HT-29 (cell line): Measurements from ENCODE around the gene EARS2. TPM values are rescaled to one million over a fixed set of nuclear protein-coding genes. Genes with fewer than 3 reads are reported as not detected.
"Not testable (repeated sequence)": the region's sequence is repeated elsewhere in the genome, so short reads cannot be mapped to it uniquely, and the experiment has no call there.

ENCODE experiments used
- DNase-seq: peaks from one replicate; pipeline ENCODE4 v3.0.0-alpha.2; 2015; ENCODE audit warnings: low spot score
- total RNA-seq: library from RNA; depleted of rRNA; stranded (reverse); fragments of >200 nt; shearing (Covaris generic); gene quantifications from 2 replicates; pipeline ENCODE4 v1.2.3, GENCODE V29; 2014

The EARS2 gene
- total RNA-seq, 1 experiment from 2014 or later: 83.3 TPM

DNA sequence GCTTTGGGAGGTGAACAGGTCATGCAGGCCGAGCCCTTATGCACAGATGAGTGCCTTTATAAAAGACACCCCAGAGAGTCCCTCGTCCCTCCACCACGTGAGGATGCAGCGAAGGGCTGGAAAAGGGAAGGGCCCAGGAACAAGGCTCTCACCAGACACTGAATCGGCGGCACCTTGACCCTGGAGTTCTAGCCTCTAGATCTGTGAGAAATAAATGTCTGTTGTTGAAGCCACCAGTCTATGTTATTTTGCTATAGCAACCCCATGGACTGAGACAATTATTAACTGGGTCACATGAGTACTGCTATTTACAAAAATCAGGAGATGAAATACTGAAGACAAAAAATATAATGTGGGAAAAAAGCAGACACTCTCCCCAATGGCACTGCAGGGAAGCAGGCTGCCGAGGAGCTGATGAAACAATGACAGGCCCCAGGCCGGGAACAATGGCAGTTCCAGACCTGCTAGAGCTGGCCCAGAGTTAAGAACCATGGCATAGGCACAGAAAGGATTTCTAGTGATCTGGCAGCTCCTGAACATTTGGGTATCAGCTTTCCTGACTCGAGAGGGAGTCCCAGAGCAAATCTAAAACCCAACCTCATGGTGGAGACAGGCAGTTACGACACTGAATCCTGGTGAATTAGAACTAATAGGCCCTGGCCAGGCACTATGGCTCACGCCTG lies 29.0 kb downstream of the EARS2 start:
- no peak for DNase-seq

GRCh38 chr16:23524886-23525285 lies 32.3 kb downstream of the EARS2 start:
- DNase-seq: no peak

DNA sequence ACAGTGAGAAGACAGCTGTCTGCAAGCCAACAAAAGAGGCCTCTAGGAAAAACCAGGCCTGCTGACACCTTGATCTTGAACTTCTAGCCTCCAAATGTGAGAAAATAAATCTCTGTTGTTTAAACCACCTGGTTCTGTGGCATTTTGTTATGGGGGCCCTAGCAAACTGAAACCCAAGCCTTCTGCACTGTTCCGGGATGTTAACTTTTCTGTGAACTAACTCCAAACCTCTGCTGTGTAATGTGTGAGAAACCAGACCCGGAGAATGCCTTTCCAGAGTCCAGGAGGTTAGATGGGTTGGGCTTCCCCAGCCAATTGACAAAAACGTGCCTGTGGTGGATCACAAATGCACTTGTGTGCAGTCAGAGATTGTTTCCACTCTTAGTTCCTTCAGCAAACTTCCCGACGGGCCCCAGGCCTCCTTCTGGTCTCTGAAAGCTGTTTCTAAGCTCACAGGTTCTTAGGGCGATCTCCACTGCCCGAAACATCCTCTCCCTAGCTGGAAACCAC lies 33.2 kb downstream of the EARS2 start:
- no peak for DNase-seq

- DNase-seq: no peak
Measured at GRCh38 chr16:23523321-23523720, 33.8 kb downstream of the EARS2 start.

- no peak for DNase-seq
Measured at GRCh38 chr16:23521965-23522364, 35.2 kb downstream of the EARS2 start.

- no peak for DNase-seq
Measured at GRCh38 chr16:23521037-23521743, 36.0 kb downstream of the EARS2 start.

DNA sequence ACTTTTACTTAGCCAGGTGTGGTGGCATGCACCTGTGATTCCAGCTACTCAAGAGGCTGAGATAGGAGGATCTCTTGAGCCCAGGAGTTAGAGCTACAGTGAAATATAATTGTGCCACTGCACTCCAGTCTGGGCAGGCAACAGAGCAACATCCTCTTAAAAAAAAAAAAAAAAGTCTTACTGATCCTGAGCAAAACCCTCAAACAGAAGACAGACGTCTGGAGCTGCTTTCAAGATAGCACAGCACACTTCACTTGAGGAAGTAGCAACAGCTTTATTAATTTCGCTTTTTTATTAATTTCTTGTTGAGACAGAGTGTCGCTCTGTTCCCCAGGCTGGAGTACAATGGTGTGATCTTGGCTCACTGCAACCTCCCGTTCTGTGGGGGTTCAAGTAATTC lies 36.6 kb downstream of the EARS2 start:
- no peak for DNase-seq

DNA sequence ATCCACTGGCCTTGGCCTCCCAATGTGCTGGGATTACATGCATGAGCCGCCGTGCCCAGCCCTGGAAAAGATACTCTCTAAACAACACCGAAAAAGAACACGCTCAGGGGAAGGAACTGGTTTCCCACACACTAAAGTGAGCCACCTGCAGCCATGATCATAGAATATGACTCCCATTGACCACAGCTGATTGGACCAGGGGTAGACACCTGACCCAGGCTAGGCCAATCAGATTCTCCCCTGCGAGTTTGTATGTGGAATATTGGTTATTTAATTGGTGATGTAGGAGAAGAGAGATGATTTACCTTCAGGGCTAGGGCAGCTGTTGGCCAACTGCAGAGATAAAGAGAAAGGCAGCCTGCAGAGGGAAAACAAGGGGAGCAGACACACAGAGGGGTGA lies 37.9 kb downstream of the EARS2 start:
- DNase-seq: no peak

DNA sequence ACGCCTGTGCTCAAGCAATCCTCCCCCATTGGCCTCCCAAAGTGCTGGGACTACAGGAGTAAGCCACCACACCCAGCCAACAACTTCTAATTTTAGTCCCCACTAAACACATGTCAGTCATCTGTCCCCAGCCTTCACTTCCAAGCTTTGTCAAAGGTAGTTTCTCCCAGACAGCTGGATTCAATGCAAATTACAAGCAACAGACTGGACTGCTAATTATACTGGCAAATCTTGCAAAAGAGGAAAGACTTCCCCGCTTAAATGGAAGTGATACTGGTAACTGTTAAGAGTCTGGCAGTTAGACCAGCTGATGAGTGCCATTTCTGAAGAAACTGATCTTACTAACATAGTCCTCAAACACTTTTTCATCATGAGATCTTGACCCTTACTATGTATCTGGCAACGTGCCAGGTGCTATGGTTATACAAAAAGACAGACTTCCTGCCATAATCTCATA lies 38.7 kb downstream of the EARS2 start:
- no peak for DNase-seq

DNA sequence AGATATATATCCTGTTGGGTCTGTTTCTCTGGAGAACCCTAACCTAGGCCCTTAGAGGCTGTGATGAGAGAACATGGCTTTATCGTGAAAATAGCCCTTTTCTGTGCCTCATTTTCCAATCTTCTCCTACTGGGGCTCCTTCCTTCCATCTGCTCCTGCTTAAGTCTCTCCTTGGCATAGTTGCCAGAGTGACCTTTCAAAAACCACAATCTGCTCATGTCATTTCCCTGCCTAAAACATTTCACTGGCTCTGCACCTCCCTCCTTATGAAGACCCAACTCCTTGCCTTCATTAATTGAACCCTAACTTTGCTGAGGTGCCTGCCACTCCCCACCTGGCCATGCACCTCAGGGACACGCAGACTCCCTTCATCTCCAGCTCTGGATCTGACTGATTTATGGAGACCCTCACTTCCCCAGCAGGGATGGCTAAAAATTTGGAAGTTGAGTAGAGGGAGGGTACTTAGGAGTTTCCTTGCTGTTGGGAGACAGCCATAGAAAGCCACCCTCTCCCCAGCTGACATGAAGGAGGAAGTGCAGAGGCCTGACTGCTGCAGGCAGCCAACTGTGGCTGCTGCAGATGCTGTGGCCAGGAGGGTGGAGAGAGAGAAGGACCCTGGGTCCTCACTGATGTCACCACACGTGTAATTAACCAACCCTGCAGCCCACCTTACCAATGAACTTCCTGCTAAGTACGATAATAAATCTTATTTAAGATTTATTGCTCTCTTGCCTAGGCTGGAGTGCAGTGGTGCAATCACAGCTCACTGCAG lies 40.6 kb downstream of the EARS2 start:
- DNase-seq: no peak

DNA sequence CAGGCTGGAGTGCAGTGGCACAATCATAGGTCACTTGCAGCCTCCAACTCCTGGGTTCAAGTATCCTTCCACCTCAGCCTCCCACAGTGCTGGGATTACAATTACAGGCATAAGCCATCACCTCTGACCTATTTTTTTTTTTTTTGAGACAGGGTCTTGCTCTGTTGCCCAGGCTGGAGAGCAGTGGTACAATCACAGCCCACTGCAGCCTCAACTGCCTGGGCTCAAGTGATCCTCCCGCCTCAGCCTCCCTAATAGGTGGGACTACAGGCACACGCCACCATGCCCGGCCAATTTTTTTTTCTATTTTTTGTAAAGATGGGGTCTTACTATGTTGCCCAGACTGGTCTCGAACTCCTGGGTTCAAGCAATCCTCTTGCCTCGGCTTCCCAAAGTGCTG lies 41.3 kb downstream of the EARS2 start:
- DNase-seq: no peak

DNA sequence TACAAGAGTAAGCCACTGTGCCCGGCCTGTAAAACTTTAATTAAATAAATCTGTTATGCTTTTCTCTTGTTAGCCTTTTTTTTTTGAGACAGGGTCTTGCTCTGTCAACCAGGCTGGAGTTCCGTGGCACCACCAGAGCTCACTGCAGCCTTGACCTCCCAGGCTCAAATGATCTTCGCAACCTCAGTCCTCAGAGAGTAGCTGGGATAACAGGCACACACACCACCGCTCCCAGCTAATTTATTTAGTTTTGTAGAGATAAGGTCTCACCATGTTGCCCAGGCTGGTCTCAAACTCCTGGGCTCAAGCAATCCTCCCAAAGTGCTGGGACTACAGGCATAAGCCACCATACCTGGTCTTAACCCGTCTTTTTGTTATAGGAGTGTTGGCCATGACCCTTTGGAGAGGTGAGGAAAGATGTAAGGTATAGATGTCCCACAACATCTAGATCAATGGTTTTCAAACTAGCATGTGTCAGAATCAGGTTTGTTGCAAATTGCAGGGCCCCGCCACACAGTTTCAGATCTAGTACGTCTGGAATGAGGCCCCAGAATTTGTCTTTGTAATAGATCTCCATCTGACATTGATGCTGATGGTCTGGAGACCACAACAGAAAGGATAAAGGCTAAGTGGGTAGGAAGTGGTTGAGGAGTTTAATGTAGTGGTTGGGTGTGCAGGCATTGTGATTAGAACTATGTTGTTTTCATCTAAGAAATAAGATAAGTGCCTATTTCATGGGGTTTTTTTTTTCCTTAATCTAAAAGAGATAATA lies 42.6 kb downstream of the EARS2 start:
- no peak for DNase-seq

GRCh38 chr16:23512168-23512695 lies 44.9 kb downstream of the EARS2 start:
- no peak for DNase-seq

DNA sequence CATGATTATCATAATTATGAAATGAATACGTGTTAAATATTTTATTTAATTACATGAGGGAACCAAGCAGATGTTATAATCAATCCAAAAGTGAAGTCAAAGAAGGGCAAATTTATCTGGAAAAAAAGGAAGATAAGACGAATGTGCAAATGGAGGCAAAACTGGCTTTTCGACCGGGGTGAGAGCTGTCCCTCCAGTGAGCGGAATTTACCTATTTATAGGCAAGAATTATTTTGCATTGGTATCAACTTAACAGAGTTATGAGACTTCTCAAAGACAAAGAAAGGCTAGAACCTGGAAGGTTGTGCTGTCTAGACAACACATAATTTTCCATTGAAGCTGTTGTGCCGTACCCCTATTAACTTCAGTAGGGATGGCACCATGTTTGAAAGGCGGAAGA lies 45.4 kb downstream of the EARS2 start:
- no peak for DNase-seq

DNA sequence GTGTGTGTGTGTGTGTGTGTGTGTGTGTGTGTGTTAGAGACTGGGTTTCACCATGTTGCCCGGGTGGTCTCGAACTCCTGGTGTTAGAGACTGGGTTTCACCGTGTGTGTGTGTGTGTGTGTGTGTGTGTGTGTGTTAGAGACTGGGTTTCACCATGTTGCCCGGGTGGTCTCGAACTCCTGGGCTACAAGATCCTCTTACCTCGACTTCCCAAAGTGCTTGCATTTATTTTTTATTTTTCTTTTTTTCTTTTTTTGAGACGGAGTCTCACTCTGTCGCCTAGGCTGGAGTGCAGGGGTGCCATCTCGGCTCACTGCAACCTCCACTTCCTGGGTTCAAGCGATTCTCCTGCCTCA lies 46.3 kb downstream of the EARS2 start:
- DNase-seq: not testable (repeated sequence)

DNA sequence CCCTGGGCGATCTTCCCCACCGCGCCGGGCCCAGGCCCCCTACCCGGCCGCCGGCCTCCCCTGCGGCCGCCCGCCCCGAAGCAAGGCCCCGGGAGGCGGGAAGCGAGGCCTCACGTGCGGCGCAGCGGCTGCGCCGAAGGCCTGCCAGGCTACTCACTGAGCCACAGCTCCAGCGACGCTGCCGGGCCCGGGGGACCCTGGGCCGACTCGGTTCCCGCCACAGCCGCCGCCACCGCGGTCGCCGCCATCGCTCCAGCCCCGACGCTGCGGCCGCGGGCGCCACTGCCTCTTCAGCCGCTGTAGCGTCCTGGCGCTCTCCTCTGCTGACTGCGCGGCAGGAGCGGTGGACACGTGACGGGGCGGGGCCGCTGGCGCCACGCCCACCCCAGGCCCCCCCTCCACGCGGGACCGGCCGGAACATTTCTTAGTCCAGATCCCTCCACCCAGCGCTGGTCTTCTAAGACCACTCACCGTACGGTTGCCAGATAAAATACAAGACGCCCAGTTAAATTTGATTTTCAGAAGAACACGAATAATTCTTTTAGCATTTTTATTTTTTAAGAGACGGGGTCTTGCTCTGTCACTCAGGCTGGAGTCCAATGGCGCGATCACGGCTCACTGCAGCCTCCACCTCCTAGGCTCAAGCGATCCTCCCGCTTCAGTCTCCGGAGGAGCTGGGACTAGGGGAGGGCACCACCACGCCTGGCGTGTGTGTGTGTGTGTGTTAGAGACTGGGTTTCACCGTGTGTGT lies 46.8 kb downstream of the EARS2 start, which contains the start of gene GGA2:
Gene GGA2, minus strand, starts transcription at position 331 of the 751 bp plus-strand sequence. Its CDS starts 83 bp downstream, at position 248.
- DNase-seq: peak; percentile 77

DNA sequence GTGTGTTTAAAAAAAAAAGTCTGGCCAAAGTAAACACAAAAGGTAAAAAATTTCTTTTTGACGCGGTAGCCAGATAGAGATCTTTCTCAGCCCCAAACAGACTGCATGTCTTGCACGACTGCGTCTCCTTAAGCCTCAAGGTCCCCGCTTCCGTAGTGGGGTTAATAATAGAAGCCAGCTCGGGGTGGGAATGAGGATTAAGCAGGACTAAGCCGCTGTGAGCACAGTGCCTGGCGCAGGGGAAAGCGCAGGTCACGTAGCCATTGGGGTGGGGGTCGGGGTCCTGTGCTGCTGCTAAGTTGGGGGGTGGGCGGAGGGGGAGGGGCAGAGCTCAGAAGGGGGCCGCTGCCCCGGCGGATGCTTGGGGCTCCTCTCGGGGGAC lies 47.4 kb downstream of the EARS2 start:
- DNase-seq: peak; percentile 44

DNA sequence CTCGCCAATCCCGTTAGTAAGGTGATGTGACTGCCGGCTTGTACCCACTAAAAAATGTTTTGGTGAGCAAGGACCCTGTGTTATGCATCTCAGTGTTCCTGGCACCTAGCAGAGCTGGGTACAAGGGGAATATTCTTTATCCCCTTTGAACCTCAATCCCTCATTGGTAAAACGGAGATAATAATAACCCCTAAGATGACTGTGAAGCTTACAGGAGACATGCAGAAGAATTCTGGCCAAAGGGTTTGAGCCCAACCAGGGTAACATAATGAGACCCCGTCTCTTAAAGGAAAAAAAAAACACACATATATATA lies 47.8 kb downstream of the EARS2 start:
- DNase-seq: peak; percentile 20

- DNase-seq: peak; percentile 20
Measured at GRCh38 chr16:23508589-23509440, 48.3 kb downstream of the EARS2 start.

DNA sequence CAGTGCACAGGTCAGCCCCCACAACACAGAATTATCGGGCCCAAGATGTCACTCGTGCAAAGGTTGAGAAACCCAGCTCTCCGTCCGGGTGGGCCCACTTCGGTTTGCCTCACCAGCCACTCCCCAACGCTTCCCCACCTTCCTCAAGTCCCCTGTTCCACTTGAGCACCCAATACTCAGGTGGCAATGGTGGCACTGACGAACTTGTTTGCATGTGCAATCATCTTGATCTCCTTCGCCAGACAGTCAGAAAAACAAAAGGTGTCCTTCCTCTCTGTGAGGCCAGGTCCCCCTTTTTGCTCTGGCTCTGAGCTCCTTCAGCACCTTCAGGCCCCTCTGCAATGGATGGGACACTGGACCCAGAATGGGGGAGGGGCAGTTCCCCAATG lies 50.5 kb downstream of the EARS2 start:
- DNase-seq: no peak
